Activated gamma-delta T cell treated with Interleukin-2 at 50 U/mL for 16 hours (primary cell): ENCODE data around the gene SERPINA1.

ENCODE experiments used
- DNase-seq: peaks from one replicate; pipeline ENCODE4 v3.0.0-alpha.2; 2020

Gene SERPINA1

GRCh38 chr14:94345344-94346064, 42.9 kb downstream of the SERPINA1 start:
- no peak for DNase-seq

GRCh38 chr14:94344389-94344788, 44.0 kb downstream of the SERPINA1 start:
- DNase-seq: no peak

DNA sequence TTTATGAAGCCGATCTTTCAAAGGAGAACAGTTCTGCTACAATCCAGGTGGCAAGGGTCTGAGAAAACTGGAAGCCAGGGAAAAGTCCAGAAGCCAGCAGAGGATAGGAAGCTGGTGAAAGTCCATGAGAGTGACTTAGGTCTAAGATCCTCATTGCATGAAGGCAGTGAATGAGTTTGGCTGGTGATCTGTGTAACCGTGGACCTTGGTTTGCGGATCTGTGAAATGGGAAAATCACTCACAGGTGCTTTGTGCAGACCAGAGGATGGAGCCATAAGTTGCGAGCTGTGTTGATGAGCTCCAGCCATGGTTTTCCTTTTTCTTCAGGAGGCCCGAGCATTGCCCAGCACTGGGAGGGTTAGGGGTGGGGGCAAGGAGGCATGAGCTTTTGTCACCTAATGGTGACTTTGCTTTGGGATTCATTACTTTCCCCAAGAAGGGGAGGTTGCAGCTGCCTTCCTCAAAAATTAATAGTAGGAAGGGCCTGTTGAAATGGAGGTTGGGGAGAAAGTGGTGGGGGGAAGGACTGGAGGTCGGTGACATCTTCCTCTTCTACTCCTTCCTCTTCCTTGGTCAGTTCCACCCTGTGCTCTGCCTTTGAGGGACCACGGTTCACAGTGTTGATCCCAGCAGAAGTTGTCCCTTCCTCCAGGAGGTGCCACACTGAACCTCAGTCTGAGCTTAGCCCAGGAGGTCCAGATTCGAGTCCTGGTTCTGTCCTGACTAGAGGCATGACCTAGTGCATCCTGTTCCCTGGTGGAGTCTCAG, 45.0 kb downstream of the SERPINA1 start:
- no peak for DNase-seq

- no peak for DNase-seq
These were observed 46.0 kb downstream of the SERPINA1 start for GRCh38 chr14:94342334-94342934.

GRCh38 chr14:94341656-94342333, 46.6 kb downstream of the SERPINA1 start:
- DNase-seq: no peak

GRCh38 chr14:94340533-94340932, 47.9 kb downstream of the SERPINA1 start:
- no peak for DNase-seq

- DNase-seq: no peak
These were observed 50.4 kb downstream of the SERPINA1 start for GRCh38 chr14:94338023-94338422.

GRCh38 chr14:94337274-94337673, 51.1 kb downstream of the SERPINA1 start:
- DNase-seq: no peak

GRCh38 chr14:94334872-94335271, 53.5 kb downstream of the SERPINA1 start:
- no peak for DNase-seq

DNA sequence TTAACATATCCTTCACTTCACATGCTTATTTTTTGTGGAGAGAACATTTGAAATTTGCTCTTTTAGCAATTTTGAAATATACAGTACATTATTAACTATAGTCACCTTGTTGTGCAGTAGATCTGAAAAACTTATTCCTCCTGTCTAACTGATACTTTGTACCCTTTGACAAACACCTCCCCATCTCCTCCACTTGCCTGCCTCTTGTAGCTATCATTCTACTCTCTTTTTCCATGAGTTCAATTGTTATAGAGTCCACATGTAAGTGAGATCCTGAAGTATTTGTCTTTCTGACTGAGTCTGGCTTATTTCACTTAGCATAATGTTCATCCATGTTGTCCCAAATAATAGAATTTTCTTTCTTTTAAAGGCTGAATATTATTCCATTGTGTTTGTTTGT, 55.8 kb downstream of the SERPINA1 start:
- DNase-seq: no peak

DNA sequence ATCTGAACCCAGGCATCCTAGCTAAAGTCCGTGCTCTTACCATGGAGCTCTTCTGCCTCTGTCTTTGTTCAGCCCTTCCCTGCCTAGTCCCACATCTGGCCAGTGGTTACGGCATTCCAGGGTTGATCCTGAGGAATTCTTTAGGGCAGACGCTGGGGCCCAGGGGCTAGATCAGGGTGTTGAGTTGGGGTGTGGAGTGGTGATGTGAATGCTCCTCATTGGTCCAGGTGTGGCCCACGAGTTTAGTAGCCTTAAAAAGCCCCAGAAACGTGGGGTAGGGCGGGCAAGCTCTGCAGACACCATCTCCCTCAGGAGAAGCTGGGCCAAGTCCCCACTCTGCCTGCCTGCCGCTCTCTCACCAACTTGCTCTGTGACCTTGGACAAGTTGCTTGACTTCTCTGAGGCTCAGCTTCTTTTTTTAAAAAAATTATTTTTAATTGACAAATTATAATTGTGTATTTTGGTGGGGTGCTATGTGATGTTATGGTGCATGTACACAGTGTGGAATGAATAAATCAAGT, 56.3 kb downstream of the SERPINA1 start:
- no peak for DNase-seq

DNA sequence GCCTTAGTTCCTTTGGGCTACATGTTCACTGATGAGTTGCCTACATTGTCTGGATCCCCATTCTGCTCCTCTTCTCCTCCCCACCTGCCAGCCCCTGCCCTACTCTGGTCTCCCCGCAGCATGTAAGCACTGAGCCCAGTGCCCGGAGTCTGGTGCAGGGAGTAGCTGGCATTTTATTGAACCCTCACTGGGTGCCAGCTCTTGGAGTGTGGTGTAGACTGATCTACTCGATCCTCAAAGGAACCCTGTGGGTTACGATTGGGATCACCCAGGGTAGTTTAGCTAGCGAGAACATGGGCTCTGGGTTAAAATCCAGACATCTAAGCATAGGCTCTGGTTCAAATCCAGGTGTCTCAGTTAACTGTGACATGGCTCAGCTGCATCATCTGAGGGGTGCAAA, 56.9 kb downstream of the SERPINA1 start:
- DNase-seq: no peak

DNA sequence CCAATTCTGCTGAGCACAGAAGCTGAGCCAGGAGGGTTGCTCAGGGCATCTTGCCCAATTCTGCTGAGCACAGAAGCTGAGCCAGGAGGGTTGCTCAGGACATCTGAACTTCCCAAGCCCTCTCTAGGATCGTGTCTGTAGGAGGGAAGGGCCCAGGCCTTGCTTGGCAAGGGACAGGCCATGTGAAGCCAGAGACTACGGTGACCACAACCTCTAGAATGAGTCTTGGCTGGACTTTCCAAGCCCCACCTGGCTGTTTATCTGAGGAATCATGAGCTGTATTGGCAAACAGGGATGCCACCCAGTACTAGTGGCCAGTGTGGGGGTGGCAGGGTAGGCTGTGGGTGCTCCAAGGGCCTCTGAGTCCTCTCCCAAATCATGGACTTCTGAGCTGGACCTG, 57.5 kb downstream of the SERPINA1 start:
- DNase-seq: no peak

- no peak for DNase-seq
These were observed 58.0 kb downstream of the SERPINA1 start for GRCh38 chr14:94330432-94330831.

GRCh38 chr14:94329857-94330256, 58.5 kb downstream of the SERPINA1 start:
- no peak for DNase-seq

- DNase-seq: no peak
These were observed 60.2 kb downstream of the SERPINA1 start for GRCh38 chr14:94328196-94328595.
